GM19023 (cell line): ENCODE data around the gene ZC3H14.
A peak's percentile ranks its signal among the peaks of the same experiment; 100 is the strongest.

ENCODE experiments used
- ATAC-seq: cut with Tn5 transposase; IDR thresholded peaks from one replicate; pipeline ENCODE4 v1.9.1; 2021; ENCODE audit warnings: mild to moderate bottlenecking, moderate library complexity; ENCODE audit not compliant: unreplicated experiment

Gene ZC3H14

DNA sequence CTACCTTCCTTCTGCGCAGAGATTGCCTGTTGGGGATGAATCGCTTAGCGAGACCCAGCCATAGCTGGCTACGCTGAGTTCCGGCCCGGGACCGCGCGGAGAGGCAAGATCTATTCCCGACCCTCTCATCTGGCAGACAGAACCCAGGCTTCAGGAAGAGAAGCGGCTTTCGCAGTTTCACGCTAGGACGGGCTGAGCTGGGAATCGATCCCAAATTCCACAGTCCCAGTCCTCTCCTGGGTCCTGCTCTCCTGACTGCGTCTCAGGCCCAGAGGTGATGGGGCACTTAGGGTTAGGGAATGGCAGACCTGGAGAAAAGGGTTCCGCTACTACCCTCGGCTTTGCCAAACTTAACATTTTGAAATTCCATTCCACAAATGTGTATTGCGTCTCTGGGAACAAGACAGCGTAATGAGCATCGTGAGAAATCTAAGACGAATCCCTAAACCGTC, 10.8 kb upstream of the ZC3H14 start:
- no peak for ATAC-seq

DNA sequence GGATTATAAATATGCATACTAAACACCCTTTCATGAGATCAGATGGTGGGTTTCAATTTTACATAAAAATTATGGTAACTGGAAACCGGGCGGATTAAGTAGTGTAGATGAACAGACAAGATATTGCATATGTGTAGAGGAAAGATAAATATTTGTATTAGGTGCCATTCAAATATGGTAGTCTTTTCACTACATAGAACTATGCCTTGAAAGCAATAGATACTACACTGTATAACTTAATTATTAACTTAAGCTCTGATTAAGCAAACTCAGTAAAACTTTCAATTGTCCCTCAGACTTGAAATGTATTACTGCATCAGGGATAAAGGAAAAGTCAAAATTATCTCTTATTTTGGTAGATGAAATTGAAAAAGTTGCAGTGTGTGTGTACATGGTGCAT, 10.0 kb upstream of the ZC3H14 start:
- ATAC-seq, result no peak

DNA sequence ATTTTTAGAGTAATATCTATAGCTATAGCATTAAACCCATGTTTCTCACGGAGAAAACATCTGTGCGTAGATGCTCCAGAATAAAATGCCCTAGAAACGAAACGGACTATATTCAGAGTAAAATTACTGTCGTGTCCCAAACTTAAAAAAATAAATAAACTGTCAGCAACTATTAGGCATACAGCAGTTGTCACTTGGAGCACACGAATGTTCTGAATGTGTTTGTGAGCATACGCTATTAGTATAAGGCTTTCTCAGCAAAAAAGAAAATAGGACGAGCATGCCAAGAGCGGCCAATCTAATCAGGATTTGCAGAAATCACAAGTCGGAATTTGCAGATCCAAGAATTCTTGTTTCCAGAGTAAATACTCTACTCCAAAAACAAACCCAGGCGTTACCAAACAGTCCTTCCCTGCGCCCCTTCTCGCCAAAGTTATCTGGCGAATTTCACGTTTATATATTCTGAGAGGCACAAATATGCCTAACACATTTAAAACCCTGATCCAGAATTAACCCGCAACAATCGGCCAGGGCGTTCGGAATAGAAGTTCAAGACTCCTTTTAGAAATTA, 8.9 kb upstream of the ZC3H14 start:
- ATAC-seq, result no peak

DNA sequence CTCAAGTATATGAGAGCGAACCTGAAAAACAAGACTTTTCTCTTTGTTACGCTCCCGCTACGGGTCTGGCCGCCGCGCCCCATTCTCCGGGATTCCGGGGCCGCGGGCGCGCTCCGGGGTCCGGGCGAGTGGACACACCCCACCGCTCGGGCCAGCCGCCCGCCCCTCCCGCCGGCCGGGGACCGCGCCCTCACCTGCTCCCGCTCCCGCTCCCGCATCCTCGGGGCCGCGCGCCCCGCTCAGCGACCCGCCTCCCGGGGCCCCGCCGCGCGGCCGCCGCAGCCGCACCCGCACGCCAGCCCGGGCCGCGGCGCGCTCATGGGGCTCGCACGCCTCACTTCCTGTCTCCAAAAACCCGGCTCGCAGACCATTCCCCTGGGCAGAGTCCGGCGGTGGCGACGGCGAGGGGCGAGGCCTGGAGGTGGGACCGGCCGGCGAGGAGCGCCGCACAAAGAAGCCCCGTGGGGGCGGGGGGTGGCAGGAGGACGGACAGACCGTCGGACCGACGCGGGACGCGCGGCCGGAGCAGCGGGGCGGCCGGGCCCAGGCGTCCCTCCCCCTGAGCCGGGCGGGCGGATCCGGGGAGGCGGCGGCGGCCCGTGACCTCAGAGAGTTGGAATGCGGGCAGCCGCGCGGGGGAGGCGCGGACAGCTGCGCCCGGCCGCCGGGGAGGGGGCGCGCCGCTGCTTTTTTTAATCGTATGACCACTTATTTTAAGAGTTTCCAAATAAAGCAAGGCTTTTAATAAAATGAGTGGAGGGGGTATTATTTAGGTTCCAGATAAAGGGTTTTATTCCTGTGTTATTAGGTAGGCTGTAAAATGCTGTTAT, 8.2 kb upstream of the ZC3H14 start, which contains the start of gene PTPN21:
TSS of gene PTPN21 (minus strand) at position 551 of the 830 bp plus-strand sequence. CDS start 4,590 bp downstream, outside the sequence.
- peak; percentile 45 for ATAC-seq

DNA sequence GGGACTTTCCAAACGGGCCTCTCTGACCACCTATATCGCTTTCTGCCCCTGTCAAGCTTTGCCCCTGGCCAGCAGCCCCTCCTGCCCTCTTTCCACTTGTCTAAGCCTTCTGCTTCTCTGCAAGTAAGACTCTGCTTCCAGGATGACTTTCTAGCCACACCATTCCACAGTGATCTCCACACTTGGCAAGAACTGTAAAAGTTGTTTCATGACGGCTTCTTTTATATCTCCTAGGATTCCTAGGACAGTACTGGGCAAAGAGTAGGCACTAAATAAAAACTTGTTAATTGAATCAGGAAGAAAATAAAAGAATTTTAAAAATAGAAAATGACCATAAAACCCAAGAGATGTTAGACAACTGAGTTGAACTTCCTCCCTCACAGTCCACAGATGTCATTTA, 6.3 kb upstream of the ZC3H14 start:
- no peak for ATAC-seq

DNA sequence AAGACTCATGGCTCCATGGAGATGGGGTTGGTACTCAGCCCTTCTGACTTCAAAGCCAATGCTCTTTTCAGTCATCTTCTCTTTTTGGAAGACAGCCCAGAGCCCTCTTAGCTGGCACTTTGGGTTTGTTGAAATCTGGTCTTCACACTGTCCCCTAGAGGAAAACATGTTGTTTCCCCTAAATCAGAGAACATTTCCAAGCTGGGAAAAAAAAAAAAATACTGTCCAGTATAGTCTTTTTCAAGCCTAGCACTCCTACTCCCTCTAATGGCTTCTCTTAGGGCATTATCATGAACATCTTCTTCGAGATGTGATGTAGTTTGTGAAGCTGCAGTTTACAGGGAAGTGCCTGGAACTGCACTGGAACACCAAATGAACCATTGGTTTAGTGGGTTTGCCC, 3.0 kb upstream of the ZC3H14 start:
- no peak for ATAC-seq

DNA sequence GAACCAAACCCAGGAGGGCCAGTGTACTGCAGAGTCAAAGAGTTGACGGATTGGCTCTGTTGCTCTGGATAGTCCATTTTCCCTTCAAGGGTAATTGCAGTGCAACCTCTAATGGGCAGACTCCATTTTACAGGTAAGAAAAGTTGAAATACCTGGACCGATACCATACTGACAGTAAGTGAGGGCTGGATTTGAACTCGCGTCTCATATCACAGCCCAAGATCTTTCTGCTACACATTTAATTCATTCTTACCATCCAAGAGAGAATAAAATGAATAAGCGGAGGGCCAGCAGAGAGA, 356 bp upstream of the ZC3H14 start:
- ATAC-seq, result no peak

DNA sequence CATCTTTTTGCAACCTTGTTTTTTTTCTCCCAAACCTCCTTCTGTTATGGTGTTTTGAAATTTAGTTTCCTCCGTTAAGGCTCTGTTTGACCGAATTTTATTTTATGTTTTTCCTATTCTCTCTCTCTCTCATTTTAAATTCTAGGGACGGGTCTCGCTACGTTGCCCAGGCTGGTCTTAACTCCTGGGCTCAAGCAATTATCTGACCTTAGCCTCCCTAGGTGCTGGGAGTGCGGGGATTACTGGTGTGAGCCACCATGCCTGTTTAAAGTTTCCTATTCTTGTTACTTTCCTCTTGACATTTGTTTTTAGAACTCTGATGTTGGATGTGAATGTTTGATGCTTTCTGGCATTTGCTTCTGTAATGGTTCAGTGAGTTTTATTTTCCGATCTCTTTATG, 1.0 kb downstream of the ZC3H14 start:
- ATAC-seq, result no peak

DNA sequence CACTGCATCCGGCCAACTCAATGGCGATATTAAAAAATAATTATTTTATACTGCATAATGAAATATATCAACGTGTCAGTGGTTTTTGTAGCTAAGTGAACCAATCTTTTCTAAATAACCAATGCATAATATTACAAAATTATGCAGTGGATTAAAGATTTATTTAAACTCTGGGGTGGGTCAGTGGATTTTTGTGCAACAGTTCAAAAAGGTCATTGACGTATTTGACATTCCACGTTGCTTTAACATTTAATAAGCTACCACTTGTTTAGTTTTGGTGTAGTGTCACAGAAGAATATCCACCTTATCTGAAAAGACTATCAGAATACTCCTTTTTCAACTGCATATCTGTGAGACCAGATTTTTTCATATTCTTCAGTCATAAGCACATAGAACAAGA, 2.6 kb downstream of the ZC3H14 start:
- no peak for ATAC-seq

DNA sequence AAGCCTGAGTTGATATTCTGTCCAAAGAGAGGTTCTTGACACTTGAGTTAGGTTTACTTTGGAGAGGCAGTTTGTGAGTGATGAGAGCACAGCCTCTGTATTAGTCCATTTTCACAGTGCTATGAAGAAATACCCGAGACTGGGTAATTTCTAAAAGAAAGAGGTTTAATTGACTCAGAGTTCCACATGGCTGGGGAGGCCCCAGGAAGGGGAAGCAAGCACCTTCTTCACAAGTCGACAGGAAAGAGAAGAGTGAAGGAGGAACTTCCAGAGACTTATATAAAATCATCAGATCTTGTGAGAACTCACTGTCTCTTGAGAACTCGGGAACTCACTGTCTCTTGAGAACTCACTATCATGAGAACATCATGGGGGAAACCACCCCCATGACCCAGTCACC, 5.4 kb downstream of the ZC3H14 start:
- no peak for ATAC-seq

DNA sequence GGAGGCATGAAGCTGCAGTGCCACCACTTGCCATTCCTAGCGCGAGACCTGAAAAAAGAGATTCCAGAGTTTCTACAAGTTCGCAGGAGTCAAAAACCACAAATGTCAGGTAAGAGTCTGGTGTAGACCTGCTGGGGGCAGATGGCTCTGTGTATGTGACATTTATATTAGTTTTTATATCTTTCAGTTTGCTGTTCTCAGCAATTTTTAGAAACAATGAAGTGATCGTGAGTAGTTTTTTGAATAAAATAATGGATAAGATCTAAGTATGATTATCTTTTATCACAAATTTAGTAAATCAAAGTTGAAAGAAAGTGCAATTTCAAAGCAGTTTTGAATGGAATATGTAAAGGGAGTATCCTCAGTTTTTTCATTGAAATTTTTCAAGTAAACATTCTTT, 9.3 kb downstream of the ZC3H14 start:
- no peak for ATAC-seq

DNA sequence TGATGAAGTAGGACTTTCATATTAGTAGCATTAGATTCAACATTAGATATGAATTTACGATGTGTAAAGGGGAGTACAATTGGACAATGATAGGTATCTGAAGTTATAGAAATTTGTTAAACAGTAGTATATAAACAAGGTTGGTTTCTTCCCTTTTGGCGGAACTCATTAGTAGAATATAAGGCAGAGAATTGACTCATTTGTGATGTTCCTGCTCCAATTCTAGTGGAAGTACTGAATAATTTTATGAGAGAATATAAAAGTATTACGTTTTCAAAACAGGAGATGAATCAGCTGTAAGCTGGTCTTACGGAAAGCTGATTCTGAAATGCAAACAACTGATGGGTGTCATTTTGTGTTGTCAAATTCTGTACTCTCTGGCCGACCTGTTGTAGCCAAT, 13.4 kb downstream of the ZC3H14 start:
- no peak for ATAC-seq

DNA sequence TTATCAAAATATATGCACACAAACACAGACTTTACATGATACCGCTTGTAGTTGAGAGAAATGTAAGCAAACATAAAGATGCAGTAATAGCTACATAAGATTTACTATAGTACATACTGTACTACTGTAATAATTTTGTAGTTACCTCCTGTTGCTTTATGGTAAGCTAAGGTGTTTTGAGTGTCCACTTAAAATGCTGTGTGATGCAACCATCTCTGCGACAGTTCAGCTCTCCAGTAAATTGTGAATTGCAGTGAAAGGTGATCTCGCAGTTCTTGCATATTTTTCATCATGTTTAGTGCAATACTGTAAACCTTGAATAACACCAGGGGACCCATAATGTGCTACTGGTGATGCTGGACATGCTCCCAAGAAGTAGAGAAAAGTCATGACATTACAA, 21.6 kb downstream of the ZC3H14 start:
- ATAC-seq, result no peak

DNA sequence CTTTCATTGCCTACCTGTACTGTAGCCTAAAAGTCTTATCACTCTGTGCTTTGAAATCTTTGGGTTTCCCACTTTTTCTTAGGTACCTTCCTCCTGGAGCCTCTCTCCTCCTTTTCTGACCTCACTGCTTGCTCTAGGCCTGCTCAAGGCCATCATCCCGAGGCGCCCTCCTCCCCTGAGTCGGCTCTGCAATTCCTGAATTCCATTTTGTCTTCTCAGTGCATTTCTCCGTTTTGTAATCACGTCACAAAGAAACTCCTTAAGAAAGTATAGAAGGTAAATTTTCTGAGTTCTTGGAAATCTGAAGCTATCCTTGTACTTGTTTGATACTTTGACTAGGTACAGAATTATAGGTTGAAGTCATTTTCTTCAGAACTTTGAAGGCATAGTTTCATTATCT, 25.2 kb downstream of the ZC3H14 start:
- no peak for ATAC-seq

DNA sequence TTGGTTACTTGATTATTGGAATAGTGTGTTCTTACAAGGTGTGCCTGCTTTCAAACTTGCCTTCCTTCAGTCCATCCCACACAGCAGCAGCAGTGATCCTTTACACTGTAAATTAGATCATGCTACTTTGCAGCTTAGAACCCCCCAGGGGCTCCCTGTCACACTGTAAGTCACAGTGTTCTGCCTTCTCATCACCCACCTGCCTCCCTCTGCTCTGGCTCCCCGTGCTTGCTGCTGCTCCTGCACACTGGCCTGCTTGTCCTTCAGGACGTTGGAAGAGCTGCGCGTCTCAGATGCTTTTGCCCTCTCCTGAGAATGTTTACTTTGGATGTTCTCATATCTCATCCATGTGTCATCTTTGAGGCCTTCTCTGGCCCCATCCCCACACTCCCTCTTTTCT, 27.3 kb downstream of the ZC3H14 start:
- no peak for ATAC-seq

DNA sequence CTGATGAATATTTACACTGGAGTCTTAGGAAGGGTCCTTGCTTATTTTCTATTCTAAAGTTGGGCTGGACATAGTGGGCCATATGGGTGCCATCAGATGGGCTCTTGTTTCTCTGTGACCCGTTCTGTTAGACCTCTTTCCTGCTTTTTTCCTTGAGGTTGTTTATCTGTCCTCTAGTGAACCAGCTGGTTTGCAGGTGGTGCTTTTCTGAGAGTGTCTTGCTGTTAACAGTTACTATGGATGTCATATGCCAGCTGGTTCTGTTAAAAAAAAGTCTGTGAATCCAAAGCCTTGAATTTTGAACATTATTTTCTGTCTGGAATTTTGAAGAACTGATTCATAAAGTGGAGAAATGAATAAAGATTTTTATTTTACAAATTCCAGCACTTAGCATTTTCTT, 29.2 kb downstream of the ZC3H14 start:
- no peak for ATAC-seq

DNA sequence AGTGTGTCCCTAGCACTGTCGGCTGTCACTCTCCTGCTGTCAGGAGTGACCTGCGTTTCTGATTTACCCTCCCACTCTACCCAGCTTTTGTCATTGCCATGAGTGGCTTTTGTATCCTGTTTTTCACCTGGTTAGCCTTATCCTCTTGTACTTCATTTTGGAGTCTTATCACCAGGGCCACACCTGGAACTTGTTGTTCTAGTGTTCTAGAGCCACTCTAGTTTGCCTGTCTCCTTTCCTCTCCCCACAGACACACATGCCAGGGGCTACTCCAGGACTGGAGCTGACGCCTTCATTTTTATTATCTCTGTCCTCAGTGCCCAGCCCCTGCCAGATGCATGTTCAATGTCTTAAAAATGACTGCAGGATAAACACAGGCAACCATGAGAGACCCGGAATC, 34.2 kb downstream of the ZC3H14 start:
- no peak for ATAC-seq

DNA sequence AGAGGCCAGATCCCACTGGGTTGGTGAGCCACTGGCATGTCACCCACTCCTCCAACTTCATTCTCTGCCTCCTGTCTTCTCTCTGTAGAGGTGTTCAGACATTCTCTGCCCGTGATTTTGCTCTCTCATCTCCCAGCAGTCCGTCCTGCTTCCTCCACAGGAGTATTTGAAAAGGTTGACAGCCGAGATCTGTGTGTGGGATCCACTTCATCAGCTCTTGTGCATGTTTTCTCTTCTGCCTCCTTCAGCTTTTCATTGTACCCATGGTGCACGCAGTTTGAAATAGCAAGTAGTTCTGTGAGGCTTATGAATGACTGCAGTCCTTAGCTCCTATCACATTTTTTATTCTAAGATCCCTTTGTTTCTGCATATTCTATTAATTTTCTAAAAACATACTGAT, 34.8 kb downstream of the ZC3H14 start:
- no peak for ATAC-seq

DNA sequence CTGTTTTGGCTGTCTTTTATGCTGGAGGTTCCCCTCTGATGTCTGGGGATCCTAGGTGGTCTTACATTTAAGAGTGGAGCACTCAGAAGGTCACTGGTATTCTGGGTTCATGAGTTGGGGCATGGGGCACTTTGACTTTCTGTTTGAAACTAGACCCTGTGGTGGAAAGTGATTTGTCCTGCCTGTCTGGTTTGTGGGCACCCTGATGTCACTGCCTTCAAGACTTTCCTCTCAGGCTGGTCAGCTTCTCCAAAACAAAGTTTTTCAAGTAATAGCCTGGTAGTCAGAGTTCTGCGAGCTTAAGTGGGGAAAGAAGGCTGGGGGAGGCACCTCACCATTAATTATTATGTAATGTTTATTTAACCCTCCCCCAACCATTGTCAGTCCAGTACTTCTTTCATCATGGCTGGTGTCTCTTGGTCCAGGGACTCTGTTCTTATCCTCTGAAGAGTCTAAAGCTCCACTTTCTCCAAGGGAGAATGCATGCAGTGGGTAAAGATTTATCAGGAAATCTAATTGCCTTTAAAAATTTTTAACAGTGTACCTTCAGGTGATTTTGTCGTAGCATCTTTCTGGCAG, 35.3 kb downstream of the ZC3H14 start:
- no peak for ATAC-seq

DNA sequence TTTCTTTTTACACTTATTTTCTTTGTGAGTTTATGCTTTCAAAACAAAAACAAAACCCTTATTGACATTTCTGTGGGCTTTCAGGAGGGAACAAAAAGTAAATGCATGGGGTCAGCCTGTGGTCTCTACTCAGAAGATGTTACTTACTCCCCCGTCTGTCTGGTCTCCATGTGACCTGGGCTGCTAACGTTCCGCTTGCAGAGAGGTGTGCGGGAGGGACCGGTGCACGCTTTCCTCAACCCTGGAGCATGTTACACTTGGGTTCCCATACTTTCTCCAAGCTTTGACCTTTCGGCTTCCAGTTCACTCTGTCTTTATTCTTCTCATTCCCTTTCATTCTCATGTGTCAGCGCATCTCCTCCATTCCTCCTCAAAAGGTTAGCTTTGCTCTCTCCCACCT, 36.5 kb downstream of the ZC3H14 start:
- ATAC-seq, result peak; percentile 38

DNA sequence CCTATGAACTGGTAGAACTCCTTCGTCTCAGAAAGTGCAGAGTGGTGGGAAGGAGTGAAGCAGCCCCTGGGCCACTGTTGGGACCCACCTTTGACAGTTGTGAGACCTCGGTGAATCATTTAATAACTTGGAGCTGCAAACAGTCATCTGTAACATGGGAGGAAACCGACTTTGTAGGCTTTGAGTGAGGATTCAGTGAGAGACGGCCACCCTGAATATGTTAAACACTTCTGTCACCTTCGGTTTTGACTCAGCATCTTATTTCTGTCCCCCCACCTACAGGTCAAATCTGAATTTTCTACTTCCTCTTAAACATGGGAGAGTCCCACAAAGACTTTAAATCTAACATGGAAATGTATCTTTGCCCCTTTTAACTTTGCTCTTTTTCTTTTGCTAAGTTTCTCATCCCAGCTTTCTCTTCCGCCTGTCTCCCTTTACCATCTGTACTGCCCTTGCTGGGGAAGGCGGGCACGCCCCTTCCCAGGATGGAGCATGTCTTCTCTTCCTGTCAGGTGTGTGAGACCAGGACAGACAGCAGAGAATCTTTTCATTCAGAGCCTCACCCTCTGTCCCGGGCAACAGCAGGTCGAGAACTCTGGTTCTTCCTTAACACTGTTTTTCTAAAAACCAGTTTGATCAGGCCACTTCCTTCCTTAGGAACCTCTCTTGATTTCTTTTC, 37.1 kb downstream of the ZC3H14 start:
- peak; percentile 92 for ATAC-seq

DNA sequence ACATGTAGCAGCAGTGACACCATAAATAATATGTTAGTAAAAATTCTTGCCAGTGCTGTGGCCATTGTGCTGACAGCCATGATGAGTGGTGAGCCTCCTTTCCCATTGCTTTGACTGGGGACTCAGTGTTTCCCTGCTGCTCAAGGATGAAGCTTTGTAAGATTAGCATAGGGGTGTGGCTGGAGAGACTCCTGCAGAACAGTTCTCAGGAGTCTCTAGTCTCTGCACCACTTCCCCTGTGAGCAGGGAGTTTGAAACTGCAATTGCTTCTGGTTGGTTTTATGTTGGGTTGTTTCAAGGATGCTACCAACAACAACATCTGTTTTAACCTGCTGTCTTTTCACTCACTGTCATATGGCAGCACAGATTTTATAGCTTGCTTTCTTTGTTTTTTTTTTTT, 41.4 kb downstream of the ZC3H14 start:
- ATAC-seq, result no peak
